Mesothelial cell of epicardium (in vitro differentiated cells): ENCODE measurements around the gene SPECC1L. TPM values are rescaled to one million over a fixed set of nuclear protein-coding genes. Genes with fewer than 3 reads are reported as not detected.

ENCODE experiments used
- DNase-seq, 2 experiments: peaks; one replicate each; pipeline ENCODE4 v3.0.0; 2021; ENCODE audit warnings: low spot score in 2 of 2; ENCODE audit not compliant: unreplicated experiment in 2 of 2
- H3K27ac Mint-ChIP-seq: 2 replicates; pipeline ENCODE4 v1.8.0; 2021; ENCODE audit warnings: mixed read lengths
- H3K27me3 Mint-ChIP-seq: 2 replicates; pipeline ENCODE4 v1.8.0; 2021; ENCODE audit warnings: low read depth, mixed read lengths
- H3K36me3 Mint-ChIP-seq: 2 replicates; pipeline ENCODE4 v1.8.0; 2021; ENCODE audit warnings: mixed read lengths
- H3K4me1 Mint-ChIP-seq: 2 replicates; pipeline ENCODE4 v1.8.0; 2021; ENCODE audit warnings: mixed read lengths
- H3K4me3 Mint-ChIP-seq: 2 replicates; pipeline ENCODE4 v1.8.0; 2021; ENCODE audit warnings: mild to moderate bottlenecking, moderate library complexity, mixed read lengths
- H3K9me3 Mint-ChIP-seq: 2 replicates; pipeline ENCODE4 v1.8.0; 2021; ENCODE audit warnings: mixed read lengths
- CTCF ChIP-seq: fragments of 200-600 bp; sonication (generic); IDR thresholded peaks from one replicate; pipeline ENCODE4 v1.5.0; 2021; ENCODE audit warnings: antibody characterized with exemption; ENCODE audit not compliant: unreplicated experiment
- total RNA-seq: library from RNA; stranded (reverse); gene quantifications from 3 replicates; pipeline ENCODE4 v1.2.1, GENCODE V29; 2021

SPECC1L gene
- total RNA-seq, 1 donor from 2014 or later, result 88.0 TPM

- no peak overlapping the region for H3K4me3 Mint-ChIP-seq
- peaks cover 36% of the 10 kb centered on the region for H3K36me3 Mint-ChIP-seq
- H3K27me3 Mint-ChIP-seq, result no peaks in the 10 kb centered on the region
- H3K4me1 Mint-ChIP-seq, result peaks cover 21% of the 10 kb centered on the region
- peak overlapping the region; percentile 80 for H3K27ac Mint-ChIP-seq
- H3K9me3 Mint-ChIP-seq, result peaks cover 13% of the 10 kb centered on the region
- TF ChIP-seq CTCF, result no peak
- DNase-seq, result no peak
These were observed 109.7 kb downstream of the SPECC1L start for GRCh38 chr22:24380220-24380904.

DNA sequence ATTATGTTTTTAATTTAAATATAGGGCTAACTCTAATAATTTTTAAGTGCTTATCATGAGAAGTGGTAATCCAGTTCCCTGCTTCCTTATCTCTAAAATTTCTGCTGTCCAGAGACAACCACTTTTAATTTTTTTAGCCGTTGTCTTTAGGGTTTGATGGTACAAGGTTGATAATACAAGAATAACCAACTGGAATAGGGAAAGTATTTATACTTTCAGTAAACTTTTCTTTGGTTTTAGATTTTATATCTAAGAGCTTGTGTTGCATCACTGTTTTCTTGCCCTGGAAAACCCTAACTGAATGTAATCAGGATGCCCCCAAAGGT, 110.2 kb downstream of the SPECC1L start:
- H3K9me3 Mint-ChIP-seq, result peaks cover 13% of the 10 kb centered on the region
- DNase-seq, result no peak
- H3K36me3 Mint-ChIP-seq, result peaks cover 31% of the 10 kb centered on the region
- TF ChIP-seq CTCF, result no peak
- H3K27ac Mint-ChIP-seq, result peak overlapping the region; percentile 80
- no peaks in the 10 kb centered on the region for H3K27me3 Mint-ChIP-seq
- no peak overlapping the region for H3K4me3 Mint-ChIP-seq
- peaks cover 26% of the 10 kb centered on the region for H3K4me1 Mint-ChIP-seq

GRCh38 chr22:24383061-24383460, 112.4 kb downstream of the SPECC1L start:
- Mint-ChIP-seq H3K27me3 (no peaks in the 10 kb centered on the region), H3K27ac (no peak overlapping the region), H3K9me3 (no peaks in the 10 kb centered on the region), H3K4me1 (peaks cover 26% of the 10 kb centered on the region), H3K36me3 (peaks cover 19% of the 10 kb centered on the region), H3K4me3 (no peak overlapping the region)
- no peak for TF ChIP-seq CTCF
- no peak for DNase-seq

DNA sequence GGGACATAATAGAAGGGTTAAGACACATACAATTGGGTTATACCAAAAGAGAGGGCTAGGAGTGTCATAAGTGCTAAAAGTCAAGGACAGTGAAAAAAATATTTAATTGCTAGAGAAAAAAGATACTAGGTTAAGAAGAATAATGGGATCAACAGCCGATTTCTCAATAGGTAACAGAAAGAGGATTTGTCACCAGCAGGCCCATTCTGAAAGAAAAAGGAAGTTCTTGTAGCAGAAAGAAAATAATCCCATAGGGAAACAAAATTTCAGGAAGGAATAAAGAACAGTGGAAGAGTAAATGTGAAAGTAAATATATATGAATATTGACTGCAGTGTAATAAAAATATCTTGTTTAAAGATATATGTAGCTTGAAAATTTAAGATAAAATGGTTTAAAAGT, 113.5 kb downstream of the SPECC1L start:
- no peak for DNase-seq
- no peak for TF ChIP-seq CTCF
- H3K27me3 Mint-ChIP-seq, result no peaks in the 10 kb centered on the region
- H3K9me3 Mint-ChIP-seq, result no peaks in the 10 kb centered on the region
- H3K4me3 Mint-ChIP-seq, result no peak overlapping the region
- peaks cover 26% of the 10 kb centered on the region for H3K4me1 Mint-ChIP-seq
- H3K36me3 Mint-ChIP-seq, result peaks cover 21% of the 10 kb centered on the region
- no peak overlapping the region for H3K27ac Mint-ChIP-seq

- no peak for DNase-seq
- no peak overlapping the region for H3K27ac Mint-ChIP-seq
- peaks cover 21% of the 10 kb centered on the region for H3K36me3 Mint-ChIP-seq
- H3K27me3 Mint-ChIP-seq, result no peaks in the 10 kb centered on the region
- no peak for TF ChIP-seq CTCF
- H3K4me1 Mint-ChIP-seq, result peaks cover 31% of the 10 kb centered on the region
- no peaks in the 10 kb centered on the region for H3K9me3 Mint-ChIP-seq
- no peak overlapping the region for H3K4me3 Mint-ChIP-seq
These were observed 116.4 kb downstream of the SPECC1L start for GRCh38 chr22:24386937-24387471.
